Liver (tissue), 9 donors: Measurements from ENCODE around the gene GUCY1A2. TPM values are rescaled to one million over a fixed set of nuclear protein-coding genes. Genes with fewer than 3 reads are reported as not detected.

Experiments used
- DNase-seq: peaks from one replicate; pipeline ENCODE4 v3.0.0-alpha.2; 2017; ENCODE audit warnings: low spot score
- H3K27ac ChIP-seq, 2 donors: one replicate each; pipeline ENCODE4 v1.7.0; 2013; ENCODE audit warnings: inconsistent platforms in 2 of 2, low read length in 2 of 2, control low read depth in 1 of 2, low read depth in 1 of 2, mild to moderate bottlenecking in 1 of 2
- H3K27me3 ChIP-seq, 4 donors: one replicate each; pipeline versions ENCODE4 v1.6.1 to v1.7.0; 2013; ENCODE audit warnings: low read length in 3 of 4, inconsistent platforms in 1 of 4, mild to moderate bottlenecking in 1 of 4, moderate library complexity in 1 of 4; ENCODE audit not compliant: control insufficient read depth in 4 of 4, insufficient read depth in 4 of 4
- H3K36me3 ChIP-seq, 4 donors: one replicate each; pipeline versions ENCODE4 v1.6.1 to v1.7.0; 2013; ENCODE audit warnings: low read length in 3 of 4, mild to moderate bottlenecking in 3 of 4, low read depth in 1 of 4, moderate library complexity in 1 of 4; ENCODE audit not compliant: control insufficient read depth in 4 of 4, insufficient read depth in 3 of 4
- H3K4me1 ChIP-seq, 4 donors: one replicate each; pipeline versions ENCODE4 v1.6.1 to v1.7.0; 2013; ENCODE audit warnings: low read length in 3 of 4, mild to moderate bottlenecking in 3 of 4, moderate library complexity in 1 of 4; ENCODE audit not compliant: control insufficient read depth in 4 of 4, insufficient read depth in 4 of 4
- H3K4me3 ChIP-seq, 3 donors: one replicate each; pipeline versions ENCODE4 v1.6.1 to v1.7.0; 2013; ENCODE audit warnings: low read length in 3 of 3, control low read depth in 1 of 3, low read depth in 1 of 3, mild to moderate bottlenecking in 1 of 3
- H3K9ac ChIP-seq, 2 donors: one replicate each; pipeline ENCODE4 v1.7.0; 2013; ENCODE audit warnings: low read length in 2 of 2, mild to moderate bottlenecking in 2 of 2, moderate library complexity in 2 of 2, control low read depth in 1 of 2, low read depth in 1 of 2
- H3K9me3 ChIP-seq, 4 donors: one replicate each; pipeline versions ENCODE4 v1.6.1 to v1.7.0; 2013; ENCODE audit warnings: low read length in 3 of 4; ENCODE audit not compliant: control insufficient read depth in 4 of 4
- ATF3 ChIP-seq: IDR thresholded peaks from 2 replicates; pipeline ENCODE4 v1.6.1; 2016; ENCODE audit warnings: antibody characterized with exemption
- CTCF ChIP-seq: fragments of 150-350 bp; IDR thresholded peaks from 2 replicates; pipeline ENCODE4 v1.5.1; 2017; ENCODE audit warnings: improper control_type of control experiment, low read depth, low read length; ENCODE audit not compliant: missing input control
- EGR1 ChIP-seq, 2 donors: IDR thresholded peaks; 2 replicates each; pipeline ENCODE4 v1.6.1; 2016 to 2018; ENCODE audit warnings: antibody characterized with exemption in 2 of 2, low read depth in 2 of 2
- FOXA1 ChIP-seq: IDR thresholded peaks from 2 replicates; pipeline ENCODE4 v1.6.1; 2016; ENCODE audit warnings: antibody characterized with exemption
- FOXA2 ChIP-seq: IDR thresholded peaks from 2 replicates; pipeline ENCODE4 v1.6.1; 2016; ENCODE audit warnings: antibody characterized with exemption
- GABPA ChIP-seq, 2 donors: IDR thresholded peaks in 1 of 2; conservative IDR thresholded peaks in 1 of 2; 2 replicates each; pipeline ENCODE4 v1.6.1; 2016; ENCODE audit warnings: antibody characterized with exemption in 2 of 2, mild to moderate bottlenecking in 1 of 2, moderate library complexity in 1 of 2
- HNF4A ChIP-seq, 2 donors: conservative IDR thresholded peaks; 2 replicates each; pipeline ENCODE4 v1.6.1; 2016; ENCODE audit warnings: antibody characterized with exemption in 2 of 2, mild to moderate bottlenecking in 2 of 2
- HNF4G ChIP-seq: IDR thresholded peaks from 2 replicates; pipeline ENCODE4 v1.6.1; 2016; ENCODE audit warnings: antibody characterized with exemption
- JUND ChIP-seq, 2 donors: IDR thresholded peaks; 2 replicates each; pipeline ENCODE4 v1.6.1; 2016; ENCODE audit warnings: antibody characterized with exemption in 2 of 2
- MAX ChIP-seq: IDR thresholded peaks from 2 replicates; pipeline ENCODE4 v1.6.1; 2016; ENCODE audit warnings: antibody characterized with exemption
- NR2F2 ChIP-seq: IDR thresholded peaks from 2 replicates; pipeline ENCODE4 v1.6.1; 2016; ENCODE audit warnings: antibody characterized with exemption
- RAD21 ChIP-seq, 2 donors: IDR thresholded peaks; 2 replicates each; pipeline ENCODE4 v1.6.1; 2016; ENCODE audit warnings: antibody characterized with exemption in 2 of 2, mild to moderate bottlenecking in 2 of 2
- RXRA ChIP-seq, 2 donors: IDR thresholded peaks; 2 replicates each; pipeline ENCODE4 v1.6.1; 2017 to 2018; ENCODE audit warnings: antibody characterized with exemption in 2 of 2, mild to moderate bottlenecking in 1 of 2
- SP1 ChIP-seq: IDR thresholded peaks from 2 replicates; pipeline ENCODE4 v1.6.1; 2018; ENCODE audit warnings: antibody characterized with exemption, mild to moderate bottlenecking
- TAF1 ChIP-seq: conservative IDR thresholded peaks from 2 replicates; pipeline ENCODE4 v1.6.1; 2016; ENCODE audit warnings: antibody characterized with exemption, mild to moderate bottlenecking
- ZBTB33 ChIP-seq: IDR thresholded peaks from 2 replicates; pipeline ENCODE4 v1.6.1; 2016; ENCODE audit warnings: antibody characterized with exemption
- WGBS: extraction: QIAGEN DNeasy Blood & Tissue Kit; methylation state at CpG from one replicate; pipeline ENCODE4 v1.1.7; 2013; 5-methylcytosine and 5-hydroxymethylcytosine counted together
- polyA plus RNA-seq, 2 donors: library from polyadenylated mRNA; stranded (reverse) in 1 of 2; unstranded in 1 of 2; fragments of 200-250 nt in 1 of 2; fragments of >200 nt in 1 of 2; fragmentation: Nextera tagmentation in 1 of 2; extraction: Ambion mirVana in 1 of 2; gene quantifications; one replicate each; pipeline versions ENCODE4 v1.2.1 to v1.2.3, GENCODE V29; 2013 to 2015
- total RNA-seq, 2 donors: library from RNA; depleted of rRNA; stranded (reverse); fragments of >200 nt; gene quantifications; one replicate each; pipeline ENCODE4 v1.2.3, GENCODE V29; 2014
- donor health status: healthy.
- donor health status: healthy.
- donor health status: healthy.
- donor health status: healthy.
- donor health status: healthy.

Gene GUCY1A2
- total and polyA plus RNA-seq, 4 donors = 0.55 to 4.4 (median 1.7) TPM

GRCh38 chr11:106745941-106746340 lies 272.3 kb downstream of the GUCY1A2 start:
- no peak overlapping the region for H3K27ac ChIP-seq
- H3K4me1 ChIP-seq = no peaks in the 10 kb centered on the region
- H3K27me3 ChIP-seq = no peaks in the 10 kb centered on the region
- H3K4me3 ChIP-seq = no peak overlapping the region
- TF ChIP-seq RAD21 (IDR thresholded peaks at IDR 0.05) = no peak
- H3K9me3 ChIP-seq = no peaks in the 10 kb centered on the region
- no peak for DNase-seq
- 41% methylated on average over 1 of the region's 1 CpG for WGBS
- H3K36me3 ChIP-seq = no peaks in the 10 kb centered on the region
- no peak overlapping the region for H3K9ac ChIP-seq

- Histone ChIP-seq H3K4me1 (no peaks in the 10 kb centered on the region), H3K27ac (no peak overlapping the region), H3K9ac (no peak overlapping the region), H3K4me3 (no peak overlapping the region), H3K36me3 (no peaks in the 10 kb centered on the region), H3K27me3 (no peaks in the 10 kb centered on the region), H3K9me3 (no peaks in the 10 kb centered on the region)
- DNase-seq = no peak
- 78% methylated on average over 4 of the region's 4 CpGs for WGBS
- TF ChIP-seq RXRA (IDR thresholded peaks at IDR 0.05) (no peak), GABPA (IDR thresholded peaks at IDR 0.05 in 1 of 2, conservative IDR thresholded peaks at IDR 0.05 in 1 of 2) (no peak), HNF4G (no peak), FOXA1 (no peak), JUND (IDR thresholded peaks at IDR 0.05) (no peak), SP1 (no peak), ATF3 (no peak), CTCF (no peak), HNF4A (conservative IDR thresholded peaks at IDR 0.05) (no peak), EGR1 (IDR thresholded peaks at IDR 0.05; ENCODE audit: low read depth in 2 of 2) (no peak), FOXA2 (no peak), ZBTB33 (no peak), NR2F2 (no peak), TAF1 (no peak), MAX (no peak)
Measured at GRCh38 chr11:106733635-106734034, 284.6 kb downstream of the GUCY1A2 start.

- no peaks in the 10 kb centered on the region for H3K36me3 ChIP-seq
- no peak overlapping the region for H3K9ac ChIP-seq
- TF ChIP-seq ZBTB33 (no peak), NR2F2 (no peak)
- H3K27me3 ChIP-seq = peaks cover 0 to 2% (median 0%) of the 10 kb centered on the region in 4 donors
- no peak for DNase-seq
- no peaks in the 10 kb centered on the region for H3K4me1 ChIP-seq
- H3K4me3 ChIP-seq = no peak overlapping the region
- no peak overlapping the region for H3K27ac ChIP-seq
- no peaks in the 10 kb centered on the region for H3K9me3 ChIP-seq
Measured at GRCh38 chr11:106728859-106729258, 289.4 kb downstream of the GUCY1A2 start.
